NCI-H446 treated with DMSO at 0.1 percent for 48 hours (cell line): Measurements from ENCODE around the gene CDC25C.
"Not testable (repeated sequence)": the region's sequence is repeated elsewhere in the genome, so short reads cannot be mapped to it uniquely, and the experiment has no call there.

Experiments
- DNase-seq: peaks from one replicate; lab custom pipeline; 2025; lab: John Stamatoyannopoulos, UW

The CDC25C gene

GRCh38 chr5:138346889-138347288 is 15.3 kb upstream of the CDC25C start:
- DNase-seq, result no peak

GRCh38 chr5:138344887-138345622 is 13.5 kb upstream of the CDC25C start:
- no peak for DNase-seq

GRCh38 chr5:138340008-138340407 is 8.4 kb upstream of the CDC25C start:
- DNase-seq, result no peak

- no peak for DNase-seq
Measured at GRCh38 chr5:138339464-138339863, 7.9 kb upstream of the CDC25C start.

- DNase-seq, result no peak
Measured at GRCh38 chr5:138339091-138339456, 7.5 kb upstream of the CDC25C start.

- no peak for DNase-seq
Measured at GRCh38 chr5:138338411-138339090, 6.9 kb upstream of the CDC25C start.

GRCh38 chr5:138337685-138338410 is 6.2 kb upstream of the CDC25C start, which contains the start of gene FAM53C:
FAM53C (plus strand) TSS chr5:138338266; CDS start chr5:138341336, 3,070 bp downstream.
- DNase-seq, result peak; percentile 87

GRCh38 chr5:138336952-138337684 is 5.5 kb upstream of the CDC25C start:
- peak; percentile 64 for DNase-seq

GRCh38 chr5:138334867-138335447 is 3.4 kb upstream of the CDC25C start:
- DNase-seq, result no peak

GRCh38 chr5:138330813-138331448 is 673 bp downstream of the CDC25C start:
- no peak for DNase-seq

- DNase-seq, result not testable (repeated sequence)
Measured at GRCh38 chr5:138318211-138318610, 13.4 kb downstream of the CDC25C start.

- no peak for DNase-seq
Measured at GRCh38 chr5:138316355-138316754, 15.2 kb downstream of the CDC25C start.

- no peak for DNase-seq
Measured at GRCh38 chr5:138315751-138316278, 15.8 kb downstream of the CDC25C start.

- peak; percentile 28 for DNase-seq
Measured at GRCh38 chr5:138305797-138306196, 25.8 kb downstream of the CDC25C start.

GRCh38 chr5:138303372-138303771 is 28.2 kb downstream of the CDC25C start:
- peak; percentile 33 for DNase-seq

- DNase-seq, result no peak
Measured at GRCh38 chr5:138289296-138289695, 42.3 kb downstream of the CDC25C start.

GRCh38 chr5:138287246-138287645 is 44.4 kb downstream of the CDC25C start:
- no peak for DNase-seq

- peak; percentile 13 for DNase-seq
Measured at GRCh38 chr5:138282920-138283742, 48.5 kb downstream of the CDC25C start.

- DNase-seq, result no peak
Measured at GRCh38 chr5:138280915-138281314, 50.7 kb downstream of the CDC25C start.

- DNase-seq, result no peak
Measured at GRCh38 chr5:138276402-138277054, 55.1 kb downstream of the CDC25C start.
